H9 (cell line): ENCODE data around the gene BCAS3. TPM values are rescaled to one million over a fixed set of nuclear protein-coding genes. Genes with fewer than 3 reads are reported as not detected.

Experiments used
- DNase-seq: peaks from one replicate; pipeline ENCODE4 v3.0.0-alpha.2; 2017
- H2AFZ ChIP-seq: one replicate; pipeline ENCODE4 v1.6.1; 2013; ENCODE audit warnings: mild to moderate bottlenecking, low read length, control low read depth, moderate library complexity
- H2AK5ac ChIP-seq: 2 replicates; pipeline ENCODE4 v1.6.1; 2013; ENCODE audit warnings: low read length, control low read depth, mixed read lengths; ENCODE audit not compliant: insufficient read length
- H2BK120ac ChIP-seq: one replicate; pipeline ENCODE4 v1.6.1; 2013; ENCODE audit warnings: low read depth, mild to moderate bottlenecking, low read length, control low read depth, inconsistent platforms; ENCODE audit not compliant: poor library complexity, severe bottlenecking
- H2BK12ac ChIP-seq: 2 replicates; pipeline ENCODE4 v1.6.1; 2013; ENCODE audit warnings: low read length, control low read depth, mixed read lengths, low read depth; ENCODE audit not compliant: insufficient read length
- H2BK15ac ChIP-seq: 2 replicates; pipeline ENCODE4 v1.6.1; 2013; ENCODE audit warnings: low read depth, low read length, control low read depth
- H2BK20ac ChIP-seq: one replicate; pipeline ENCODE4 v1.6.1; 2013; ENCODE audit warnings: low read depth, mild to moderate bottlenecking, low read length, control low read depth, inconsistent platforms; ENCODE audit not compliant: poor library complexity, severe bottlenecking
- H2BK5ac ChIP-seq: 2 replicates; pipeline ENCODE4 v1.6.1; 2013; ENCODE audit warnings: low read length, control low read depth, mixed read lengths; ENCODE audit not compliant: insufficient read length
- H3K14ac ChIP-seq: 2 replicates; pipeline ENCODE4 v1.6.1; 2013; ENCODE audit warnings: low read length, control low read depth; ENCODE audit not compliant: insufficient read depth
- H3K18ac ChIP-seq: 2 replicates; pipeline ENCODE4 v1.6.1; 2013; ENCODE audit warnings: low read depth, mild to moderate bottlenecking, mixed read lengths, low read length, control low read depth; ENCODE audit not compliant: insufficient read length
- H3K23ac ChIP-seq: 2 replicates; pipeline ENCODE4 v1.6.1; 2013; ENCODE audit warnings: low read length, control low read depth, mixed read lengths, low read depth; ENCODE audit not compliant: insufficient read length
- H3K23me2 ChIP-seq: 2 replicates; pipeline ENCODE4 v1.6.1; 2013; ENCODE audit warnings: low read depth, mild to moderate bottlenecking, mixed read lengths, low read length, control low read depth; ENCODE audit not compliant: insufficient read length, poor library complexity, severe bottlenecking
- H3K27ac ChIP-seq: 2 replicates; pipeline ENCODE4 v1.5.1; 2013; ENCODE audit warnings: low read length, control low read depth, mixed read lengths, low read depth; ENCODE audit not compliant: insufficient read length
- H3K27me3 ChIP-seq: 2 replicates; pipeline ENCODE4 v1.6.1; 2013; ENCODE audit warnings: low read length, control low read depth, inconsistent platforms; ENCODE audit not compliant: insufficient read depth
- H3K4ac ChIP-seq: 2 replicates; pipeline ENCODE4 v1.6.1; 2013; ENCODE audit warnings: low read depth, mild to moderate bottlenecking, control low read depth, inconsistent platforms, low read length, moderate library complexity
- H3K4me1 ChIP-seq: 2 replicates; pipeline ENCODE4 v1.6.1; 2013; ENCODE audit warnings: low read length, control low read depth, inconsistent platforms; ENCODE audit not compliant: insufficient read depth
- H3K4me2 ChIP-seq: 2 replicates; pipeline ENCODE4 v1.6.1; 2013; ENCODE audit warnings: low read length, control low read depth, mixed read lengths; ENCODE audit not compliant: insufficient read length, insufficient read depth
- H3K56ac ChIP-seq: 2 replicates; pipeline ENCODE4 v1.6.1; 2013; ENCODE audit warnings: low read depth, mild to moderate bottlenecking, mixed read lengths, low read length, control low read depth; ENCODE audit not compliant: insufficient read length
- H3K79me1 ChIP-seq: 2 replicates; pipeline ENCODE4 v1.6.1; 2013; ENCODE audit warnings: low read depth, mild to moderate bottlenecking, moderate library complexity, low read length, control low read depth, inconsistent platforms; ENCODE audit not compliant: insufficient read depth, poor library complexity, severe bottlenecking
- H3K79me2 ChIP-seq: 2 replicates; pipeline ENCODE4 v1.6.1; 2013; ENCODE audit warnings: low read length, control low read depth, inconsistent platforms; ENCODE audit not compliant: insufficient read depth
- H3K9ac ChIP-seq: 2 replicates; pipeline ENCODE4 v1.6.1; 2013; ENCODE audit warnings: low read length, control low read depth, mixed read lengths; ENCODE audit not compliant: insufficient read length; ENCODE audit errors: extremely low read depth
- H3K9me3 ChIP-seq: one replicate; pipeline ENCODE4 v1.6.1; 2013; ENCODE audit warnings: low read depth, low read length, inconsistent platforms; ENCODE audit not compliant: control insufficient read depth
- H3T11ph ChIP-seq: one replicate; pipeline ENCODE4 v1.6.1; 2013; ENCODE audit warnings: mild to moderate bottlenecking, low read length, control low read depth, inconsistent platforms
- H4K20me1 ChIP-seq: one replicate; pipeline ENCODE4 v1.6.1; 2013; ENCODE audit not compliant: control insufficient read depth, insufficient read length, insufficient read depth
- H4K5ac ChIP-seq: 2 replicates; pipeline ENCODE4 v1.6.1; 2013; ENCODE audit warnings: low read depth, mild to moderate bottlenecking, mixed read lengths, low read length, control low read depth; ENCODE audit not compliant: insufficient read length
- H4K8ac ChIP-seq: replicated peaks from 2 replicates; pipeline ENCODE4 v1.6.1; 2013; ENCODE audit warnings: low read length, control low read depth, mixed read lengths, low read depth; ENCODE audit not compliant: insufficient read length
- H4K91ac ChIP-seq: 2 replicates; pipeline ENCODE4 v1.6.1; 2013; ENCODE audit warnings: low read depth, mild to moderate bottlenecking, moderate library complexity, mixed read lengths, low read length, control low read depth; ENCODE audit not compliant: insufficient read length
- H3K27ac Mint-ChIP-seq, 3 experiments: 2 replicates in 2 of 3; 3 replicates in 1 of 3; pipeline ENCODE4 v1.8.0; 2020 to 2021; ENCODE audit warnings: mixed read lengths in 3 of 3, mild to moderate bottlenecking in 1 of 3, moderate library complexity in 1 of 3
- H3K27me3 Mint-ChIP-seq: 2 replicates; pipeline ENCODE4 v1.8.0; 2021; ENCODE audit warnings: low read depth, mild to moderate bottlenecking, moderate library complexity, mixed read lengths
- H3K36me3 Mint-ChIP-seq, 3 experiments: 2 replicates in 2 of 3; 3 replicates in 1 of 3; pipeline ENCODE4 v1.8.0; 2020 to 2021; ENCODE audit warnings: low read depth in 3 of 3, mixed read lengths in 3 of 3; ENCODE audit not compliant: insufficient read depth in 1 of 3
- H3K4me1 Mint-ChIP-seq, 2 experiments: 2 replicates each; pipeline ENCODE4 v1.8.0; 2020; ENCODE audit warnings: mixed read lengths in 2 of 2
- H3K4me3 Mint-ChIP-seq, 2 experiments: 2 replicates in 1 of 2; 3 replicates in 1 of 2; pipeline ENCODE4 v1.8.0; 2020 to 2021; ENCODE audit warnings: mild to moderate bottlenecking in 2 of 2, mixed read lengths in 2 of 2, moderate library complexity in 1 of 2
- H3K9me3 Mint-ChIP-seq, 2 experiments: 2 replicates in 1 of 2; 3 replicates in 1 of 2; pipeline ENCODE4 v1.8.0; 2020; ENCODE audit warnings: mild to moderate bottlenecking in 2 of 2, mixed read lengths in 2 of 2, moderate library complexity in 1 of 2
- WGBS: extraction: QIAGEN DNeasy Blood & Tissue Kit; methylation state at CpG from one replicate; pipeline ENCODE4 v1.1.7; 2013; ENCODE audit warnings: missing lambda C conversion rate, low lambda C conversion rate, mixed read lengths; ENCODE audit not compliant: insufficient read length; ENCODE audit errors: extremely low coverage; 5-methylcytosine and 5-hydroxymethylcytosine counted together
- total RNA-seq: library from RNA; stranded (reverse); gene quantifications from 2 replicates; pipeline ENCODE4 v1.2.1, GENCODE V29; 2021
- TF ChIP-seq, protein P1 (sequence below): fragments of 200-600 bp; sonication (generic); conservative IDR thresholded peaks from 3 replicates; pipeline ENCODE4 v1.8.0; 2021; ENCODE audit warnings: antibody characterized with exemption, mild to moderate bottlenecking

The BCAS3 gene
- total RNA-seq, 1 experiment from 2014 or later = 22.4 TPM

DNA sequence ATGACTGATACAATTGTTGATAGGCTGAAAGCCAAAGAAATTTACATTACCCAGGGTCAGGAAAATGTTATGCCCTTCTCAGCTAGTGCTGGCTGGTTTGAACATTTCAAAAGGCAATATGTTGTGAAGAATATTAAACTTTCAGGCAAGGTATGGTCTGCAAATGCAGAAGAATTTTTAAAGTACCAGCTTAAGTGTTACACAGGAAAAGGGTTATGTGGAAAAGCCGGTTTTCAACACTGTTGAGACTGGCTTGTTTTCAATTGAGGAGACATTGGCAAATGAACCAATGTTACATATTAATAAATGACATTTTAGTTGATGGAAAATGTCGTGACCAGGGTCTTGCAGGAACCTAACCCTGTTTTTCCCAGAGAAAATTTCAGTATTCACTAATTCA, 506.1 kb downstream of the BCAS3 start:
- Histone ChIP-seq H2BK20ac (no peak overlapping the region), H3K14ac (no peak overlapping the region), H4K5ac (no peak overlapping the region), H2BK5ac (no peak overlapping the region), H3K79me2 (no peaks in the 10 kb centered on the region), H3K9ac (no peak overlapping the region), H3K18ac (no peak overlapping the region), H3K56ac (no peak overlapping the region), H3K4me2 (no peak overlapping the region), H2BK12ac (no peak overlapping the region), H2AFZ (no peak overlapping the region), H4K20me1 (no peaks in the 10 kb centered on the region), H3K4me1 (no peaks in the 10 kb centered on the region), H3K27ac (no peak overlapping the region), H3K4ac (no peak overlapping the region), H4K8ac (no peak overlapping the region), H3K9me3 (no peaks in the 10 kb centered on the region), H3K79me1 (no peaks in the 10 kb centered on the region), H3K27me3 (no peaks in the 10 kb centered on the region), H2BK15ac (no peak overlapping the region), H3K23ac (no peak overlapping the region), H2BK120ac (no peak overlapping the region), H4K91ac (no peak overlapping the region), H3K23me2 (no peaks in the 10 kb centered on the region), H2AK5ac (no peak overlapping the region), H3T11ph (no peak overlapping the region)
- Mint-ChIP-seq H3K36me3 (no peaks in the 10 kb centered on the region), H3K9me3 (no peaks in the 10 kb centered on the region), H3K4me1 (peaks cover 16 to 20% of the 10 kb centered on the region in 2 experiments), H3K4me3 (no peak overlapping the region), H3K27me3 (no peaks in the 10 kb centered on the region; the same call in 1 of the 2 replicates), H3K27ac (no peak overlapping the region)
- TF ChIP-seq, protein P1, sequence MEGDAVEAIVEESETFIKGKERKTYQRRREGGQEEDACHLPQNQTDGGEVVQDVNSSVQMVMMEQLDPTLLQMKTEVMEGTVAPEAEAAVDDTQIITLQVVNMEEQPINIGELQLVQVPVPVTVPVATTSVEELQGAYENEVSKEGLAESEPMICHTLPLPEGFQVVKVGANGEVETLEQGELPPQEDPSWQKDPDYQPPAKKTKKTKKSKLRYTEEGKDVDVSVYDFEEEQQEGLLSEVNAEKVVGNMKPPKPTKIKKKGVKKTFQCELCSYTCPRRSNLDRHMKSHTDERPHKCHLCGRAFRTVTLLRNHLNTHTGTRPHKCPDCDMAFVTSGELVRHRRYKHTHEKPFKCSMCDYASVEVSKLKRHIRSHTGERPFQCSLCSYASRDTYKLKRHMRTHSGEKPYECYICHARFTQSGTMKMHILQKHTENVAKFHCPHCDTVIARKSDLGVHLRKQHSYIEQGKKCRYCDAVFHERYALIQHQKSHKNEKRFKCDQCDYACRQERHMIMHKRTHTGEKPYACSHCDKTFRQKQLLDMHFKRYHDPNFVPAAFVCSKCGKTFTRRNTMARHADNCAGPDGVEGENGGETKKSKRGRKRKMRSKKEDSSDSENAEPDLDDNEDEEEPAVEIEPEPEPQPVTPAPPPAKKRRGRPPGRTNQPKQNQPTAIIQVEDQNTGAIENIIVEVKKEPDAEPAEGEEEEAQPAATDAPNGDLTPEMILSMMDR = no peak
- no peak for DNase-seq
- no CpG with 5 or more reads among the region's 2 CpGs for WGBS
